Vagina (tissue), 2 donors: ENCODE results near the gene GSTA1.
"Not testable (repeated sequence)": the region's sequence is repeated elsewhere in the genome, so short reads cannot be mapped to it uniquely, and the experiment has no call there.

Experiments used
- CTCF ChIP-seq, 3 experiments: fragments of 450-650 bp in 2 of 3; fragments of 200-600 bp in 1 of 3; sonication (generic) in 1 of 3; IDR thresholded peaks; one replicate each; pipeline ENCODE4 v1.5.1; 2017 to 2019; ENCODE audit warnings: antibody characterized with exemption in 3 of 3, mild to moderate bottlenecking in 2 of 3, moderate library complexity in 2 of 3
- POLR2A ChIP-seq, 2 donors: fragments of 450-650 bp; IDR thresholded peaks; one replicate each; pipeline ENCODE4 v1.6.1; 2017; ENCODE audit warnings: antibody characterized with exemption in 2 of 2, mild to moderate bottlenecking in 2 of 2, moderate library complexity in 2 of 2
- POLR2AphosphoS5 ChIP-seq, 2 donors: sonication (generic); formaldehyde crosslinking; IDR thresholded peaks; one replicate each; pipeline ENCODE4 v1.9.0; 2017; ENCODE audit warnings: antibody characterized with exemption in 2 of 2, mild to moderate bottlenecking in 2 of 2, low read depth in 1 of 2; ENCODE audit not compliant: insufficient read depth in 1 of 2

- TF ChIP-seq POLR2A (IDR thresholded peaks at IDR 0.05); POLR2AphosphoS5 (IDR thresholded peaks at IDR 0.05; ENCODE audit: insufficient read depth in 1 of 2, low read depth in 1 of 2); CTCF (IDR thresholded peaks at IDR 0.05): not testable (repeated sequence)
Measured at GRCh38 chr6:52799272-52799671, 4.3 kb downstream of the GSTA1 start.
